ENCODE measurements around the gene KLHL33.
A peak's percentile ranks its signal among the peaks of the same experiment; 100 is the strongest.

KLHL33 gene

DNA sequence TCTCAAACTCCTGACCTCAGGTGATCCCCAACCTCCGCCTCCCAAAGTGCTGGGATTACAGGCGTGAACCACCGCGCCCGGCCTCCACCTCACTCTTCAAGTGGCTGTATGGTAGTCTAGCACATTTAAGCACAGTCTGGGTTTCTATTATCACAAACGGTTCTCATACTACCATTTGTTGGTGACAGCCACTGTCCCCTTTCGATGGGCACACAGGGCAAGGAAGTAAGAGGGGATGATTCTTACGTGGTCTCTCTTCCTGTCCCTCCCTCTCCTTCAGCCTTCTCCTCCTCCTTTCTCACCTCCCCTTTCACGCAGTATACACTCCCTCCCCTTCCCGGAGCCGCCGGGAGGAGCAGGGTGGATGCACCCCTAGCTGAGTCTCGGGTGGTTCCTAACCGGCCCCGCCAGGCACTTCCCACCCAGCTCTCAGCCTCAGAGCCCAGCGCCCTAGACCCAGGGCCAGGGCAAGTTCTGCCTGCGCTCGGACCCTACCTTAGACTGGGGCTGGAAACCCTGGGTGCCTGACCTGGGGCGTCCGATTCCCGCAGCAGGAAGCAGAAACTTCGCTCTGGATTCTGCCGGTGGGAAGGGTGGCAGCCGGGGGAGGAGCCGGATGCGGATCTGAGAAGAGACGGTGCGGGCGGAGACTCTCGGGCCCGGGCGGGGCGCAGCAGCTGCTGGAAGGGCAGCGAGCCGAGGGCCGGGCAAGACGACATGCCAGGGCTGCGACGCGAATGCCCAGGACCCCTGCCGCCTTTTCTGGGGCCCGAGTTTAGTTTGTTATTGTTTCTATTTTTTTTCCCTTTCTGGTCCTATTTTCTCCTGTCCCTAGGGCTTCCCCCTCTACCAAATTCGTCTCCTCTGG, 22.9 kb downstream of the KLHL33 start, which contains the start of gene TEP1:
Gene TEP1, minus strand, starts transcription at position 626 of the 868 bp plus-strand sequence. CDS start 5,062 bp downstream, outside the sequence.
- DNase-seq = peak; percentile 83

DNA sequence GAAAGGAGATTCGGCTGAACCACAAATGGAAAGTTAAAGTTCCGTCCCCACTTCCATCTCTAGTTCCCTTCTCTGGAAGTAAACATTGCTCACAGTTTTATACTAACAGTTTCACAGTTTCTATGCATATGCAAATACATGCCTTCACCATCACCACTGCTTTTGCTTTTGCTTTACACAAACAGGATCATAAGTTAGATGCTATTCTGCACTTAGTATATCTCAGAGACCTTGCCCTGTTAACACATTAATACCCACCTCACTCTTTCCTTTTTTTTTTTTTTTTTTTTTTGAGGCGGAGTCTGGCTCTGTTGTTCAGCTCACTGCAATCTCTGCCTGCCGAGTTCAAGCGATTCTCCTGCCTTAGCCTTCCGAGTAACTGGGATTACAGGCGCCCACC, 23.6 kb downstream of the KLHL33 start:
- DNase-seq = peak; percentile 21

DNA sequence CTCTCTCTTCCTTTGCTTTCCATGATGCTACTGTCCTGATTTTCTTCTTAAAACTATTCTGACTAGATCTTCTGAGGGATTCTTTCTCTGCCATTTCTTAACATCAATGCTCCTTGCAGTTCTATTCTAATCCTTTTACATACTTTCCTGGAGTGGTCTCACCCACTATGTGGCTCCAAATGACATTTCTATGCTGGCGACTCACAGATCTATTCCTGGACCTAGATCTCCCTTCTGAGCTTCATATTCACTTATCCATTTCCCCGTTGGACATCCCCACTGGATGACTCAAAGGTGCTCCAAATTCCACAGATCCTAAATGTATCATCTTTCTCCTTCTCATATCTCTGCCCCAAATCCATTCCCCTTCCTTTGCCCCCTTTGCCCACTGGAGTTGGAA, 26.7 kb downstream of the KLHL33 start:
- no peak for DNase-seq

DNA sequence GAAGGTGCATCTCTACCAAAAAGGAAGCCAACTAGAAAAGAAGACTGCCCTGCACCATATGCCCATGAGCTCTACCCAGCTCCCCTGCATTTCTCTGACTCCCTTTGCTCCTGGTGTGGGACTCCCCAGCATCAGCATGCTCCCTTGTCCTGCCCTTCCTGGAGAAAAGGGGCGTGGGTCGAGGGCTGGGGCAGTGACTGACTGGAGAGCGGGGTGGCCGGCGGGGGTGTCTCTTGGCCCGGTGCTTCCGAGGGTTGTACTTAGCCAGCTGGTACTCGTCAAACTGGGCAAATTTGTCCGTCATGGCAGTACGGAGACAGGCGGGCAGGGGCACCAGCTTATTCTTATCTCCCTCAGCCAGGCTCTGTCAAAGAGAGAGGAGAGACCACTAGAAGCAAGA, 32.4 kb downstream of the KLHL33 start:
- no peak for DNase-seq

DNA sequence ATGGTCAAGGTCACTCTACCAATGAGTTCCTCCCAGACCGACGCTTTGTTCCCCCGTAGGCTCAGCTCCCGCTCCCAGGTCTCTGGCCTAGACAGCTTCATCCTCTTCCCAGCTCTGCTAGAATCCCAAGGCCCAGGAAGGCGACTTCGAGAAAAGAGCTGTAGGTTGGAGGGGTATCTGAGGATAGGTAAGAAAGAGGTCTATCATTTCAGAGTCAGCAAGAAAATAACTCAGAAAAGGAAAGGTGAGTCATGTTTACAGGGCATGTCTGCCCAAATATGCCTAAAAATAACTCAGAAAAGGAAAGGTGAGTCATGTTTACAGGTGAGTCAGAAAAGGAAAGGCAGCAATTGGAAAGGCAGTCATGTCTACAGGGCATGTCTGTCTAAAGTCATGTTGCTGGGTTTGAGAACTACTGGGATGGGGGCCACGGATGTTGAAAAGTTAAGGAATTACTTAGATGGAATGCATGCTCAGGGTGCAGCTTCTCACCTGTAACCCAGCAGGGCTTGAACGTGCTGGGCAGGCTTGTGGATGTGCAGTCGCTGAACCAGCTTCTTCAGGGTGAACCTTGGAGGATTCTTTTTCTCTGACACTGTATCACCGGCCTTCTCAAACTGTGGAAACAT, 34.9 kb downstream of the KLHL33 start:
- DNase-seq = peak; percentile 85

DNA sequence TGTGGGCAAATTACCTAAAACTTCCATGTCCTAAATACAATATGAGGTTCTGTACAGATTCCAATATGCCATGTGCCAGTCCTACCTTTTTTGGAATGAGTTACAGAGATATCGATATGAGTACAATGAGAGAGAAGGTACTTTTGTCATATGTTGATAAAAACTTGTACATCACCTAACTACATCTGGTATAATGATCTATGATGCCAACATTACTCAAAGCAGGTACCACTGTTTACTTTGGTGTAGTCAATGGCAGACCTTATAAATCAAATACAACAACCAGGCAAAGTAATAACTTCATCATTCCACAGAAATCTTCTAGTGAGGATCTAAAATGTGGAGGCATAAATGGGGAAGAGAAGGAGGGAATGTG, 35.4 kb downstream of the KLHL33 start:
- DNase-seq = no peak

DNA sequence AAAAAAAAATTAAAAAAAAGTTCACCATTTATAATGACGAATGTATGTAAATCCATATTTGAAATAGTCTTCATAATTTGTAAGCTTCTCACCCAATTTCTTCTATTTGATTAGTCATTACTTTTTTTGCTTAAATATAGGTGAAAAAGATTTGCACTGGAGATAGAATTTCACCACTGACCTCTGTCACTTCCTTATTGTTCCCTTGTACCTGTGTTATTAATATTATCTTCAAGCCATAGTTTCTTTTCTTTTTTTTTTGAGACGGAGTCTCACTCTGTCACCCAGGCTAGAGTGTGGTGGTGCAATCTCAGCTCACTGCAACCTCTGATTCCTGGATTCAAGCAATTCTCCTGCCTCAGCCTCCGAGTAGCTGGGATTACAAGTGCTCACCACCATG, 38.5 kb downstream of the KLHL33 start:
- DNase-seq = no peak

DNA sequence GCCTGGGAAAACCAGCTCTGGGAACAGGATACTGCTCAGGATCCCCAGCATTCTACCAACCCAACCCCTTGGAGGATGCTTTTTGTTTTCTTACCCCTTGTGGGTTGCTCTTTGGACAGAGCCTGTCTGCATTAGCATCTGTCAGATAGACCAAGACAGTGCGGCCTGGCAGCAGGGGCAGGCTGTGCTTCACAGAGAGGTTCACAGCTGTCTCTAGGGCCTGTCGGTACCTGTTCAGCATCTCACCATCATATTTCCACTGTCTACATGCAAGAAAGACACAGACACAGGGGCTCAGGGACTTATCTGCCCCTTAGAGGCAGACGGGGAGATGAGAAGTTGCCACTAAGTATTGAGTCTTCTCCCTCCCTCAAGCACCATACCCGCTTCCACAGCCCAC, 44.5 kb downstream of the KLHL33 start:
- DNase-seq = no peak

DNA sequence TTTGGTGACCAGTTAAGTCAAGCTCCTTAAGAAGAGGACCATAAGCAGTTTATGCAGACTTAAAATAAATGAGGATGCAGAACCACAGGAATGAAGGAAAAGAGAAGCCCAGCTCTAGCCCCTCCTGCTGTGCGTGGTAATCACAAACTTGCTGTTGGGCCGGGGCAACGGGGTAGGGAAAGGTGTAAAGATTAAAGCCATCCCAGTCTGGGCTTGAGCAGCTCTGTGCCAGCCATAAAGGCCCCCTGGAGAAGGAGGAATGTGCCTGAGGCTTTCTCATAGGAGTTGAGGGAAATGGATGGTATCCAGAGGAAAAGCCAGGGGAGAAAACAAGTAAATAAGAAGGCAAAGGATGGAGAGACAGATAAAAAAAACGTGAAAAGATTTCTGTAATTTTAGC, 47.8 kb downstream of the KLHL33 start:
- DNase-seq = no peak

DNA sequence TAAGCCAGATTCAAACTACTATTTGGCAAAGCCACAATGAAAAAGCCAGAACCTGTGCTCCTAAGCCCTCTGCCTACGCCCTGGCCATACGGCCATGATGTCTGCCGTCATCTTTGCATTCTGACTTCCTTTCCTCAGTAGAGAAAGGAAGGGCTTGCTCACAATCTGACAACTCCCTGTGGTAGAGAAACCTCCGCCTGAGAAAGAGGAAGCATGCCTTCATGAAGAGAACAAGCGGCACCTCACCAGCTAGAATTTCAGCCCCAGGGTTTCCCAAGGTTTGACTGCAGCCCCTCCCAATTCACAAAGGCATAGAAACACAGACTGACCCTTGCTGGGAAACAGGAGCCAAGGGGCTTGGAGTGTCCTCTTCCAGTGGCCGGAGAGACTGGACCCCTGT, 48.4 kb downstream of the KLHL33 start:
- no peak for DNase-seq

DNA sequence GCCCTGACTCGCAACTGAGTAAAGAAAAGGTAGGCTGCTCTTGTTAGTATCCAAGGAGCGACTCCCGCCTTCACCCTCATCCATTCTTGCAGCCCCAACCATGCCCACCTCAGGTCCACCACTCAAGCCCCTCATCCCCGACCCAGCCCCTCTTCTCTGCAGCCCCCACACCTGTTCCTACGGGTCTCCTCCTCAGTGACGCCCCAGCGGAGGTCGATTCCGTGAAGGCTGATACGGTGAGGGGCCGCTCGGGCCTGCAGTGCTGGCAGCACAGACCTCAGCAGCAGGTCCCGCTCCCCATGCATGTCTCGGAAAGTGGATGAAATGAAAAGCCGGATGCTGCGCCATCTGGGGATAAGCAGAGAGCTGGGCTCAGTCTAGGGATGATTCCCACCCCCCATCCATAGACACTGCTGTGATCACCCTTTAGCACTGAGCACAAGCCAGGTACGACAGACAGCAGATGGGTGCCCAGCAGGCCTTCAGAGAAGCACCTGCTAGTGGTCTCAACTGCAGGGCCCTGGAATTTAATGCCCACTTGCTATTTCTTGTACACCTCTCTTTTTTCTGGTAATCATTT, 49.6 kb downstream of the KLHL33 start:
- DNase-seq = no peak

DNA sequence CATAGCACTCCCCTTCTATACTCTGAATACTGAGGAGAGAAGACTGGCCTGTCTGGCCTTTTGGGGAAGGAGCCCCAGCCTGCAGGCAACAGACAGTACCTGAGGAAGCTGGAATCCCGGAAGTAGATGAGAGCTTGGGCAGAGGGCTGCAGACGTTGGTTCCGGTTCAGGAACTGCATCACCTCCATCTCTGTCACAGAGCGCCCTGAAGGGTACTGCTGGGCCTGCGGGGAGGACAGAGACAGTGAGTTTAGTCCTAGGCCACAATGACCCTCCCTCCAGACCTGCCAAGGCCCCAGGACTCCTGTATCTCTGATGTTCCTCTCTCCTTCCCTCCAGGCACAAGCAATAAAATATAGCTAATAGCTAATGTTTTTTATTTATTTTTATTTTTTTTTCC, 51.1 kb downstream of the KLHL33 start:
- DNase-seq = no peak

DNA sequence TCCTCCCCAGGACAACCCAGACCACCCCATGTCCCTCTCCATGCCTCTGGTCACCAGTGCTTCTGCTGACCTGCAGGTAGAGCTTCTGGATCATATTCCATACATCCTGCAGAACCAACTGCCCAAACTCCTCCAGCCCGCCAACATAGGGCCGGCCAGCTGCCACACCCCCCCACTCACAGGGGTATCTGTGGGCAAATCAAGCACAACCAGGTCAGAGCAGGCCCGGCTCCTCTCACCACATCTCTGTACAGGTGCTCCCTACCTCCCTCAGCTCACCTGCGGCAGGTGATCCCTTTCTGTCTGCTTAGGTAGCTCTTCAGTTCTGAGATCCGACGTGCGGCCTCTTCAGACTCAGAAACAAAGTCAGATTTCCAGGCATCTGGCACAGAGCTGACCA, 51.6 kb downstream of the KLHL33 start:
- no peak for DNase-seq

DNA sequence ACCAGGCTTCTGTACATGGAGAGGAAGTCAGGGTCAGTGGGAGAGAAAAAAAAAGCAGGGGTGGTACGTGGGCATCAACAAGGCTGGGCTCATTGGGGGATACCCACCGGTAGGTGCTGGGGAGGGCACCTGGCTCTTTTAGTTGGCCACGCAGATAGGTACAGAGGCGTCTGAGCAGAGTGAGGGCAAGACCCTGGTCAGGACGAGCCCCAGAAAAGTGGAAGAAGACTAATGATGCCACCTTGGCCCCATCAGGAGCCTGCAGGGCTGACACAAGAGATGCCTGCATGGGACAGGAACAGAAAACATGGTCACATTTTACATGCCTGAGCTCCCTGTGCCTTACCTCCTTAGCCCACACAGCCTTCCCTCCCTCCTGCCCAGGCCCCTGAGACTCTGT, 52.3 kb downstream of the KLHL33 start:
- no peak for DNase-seq

DNA sequence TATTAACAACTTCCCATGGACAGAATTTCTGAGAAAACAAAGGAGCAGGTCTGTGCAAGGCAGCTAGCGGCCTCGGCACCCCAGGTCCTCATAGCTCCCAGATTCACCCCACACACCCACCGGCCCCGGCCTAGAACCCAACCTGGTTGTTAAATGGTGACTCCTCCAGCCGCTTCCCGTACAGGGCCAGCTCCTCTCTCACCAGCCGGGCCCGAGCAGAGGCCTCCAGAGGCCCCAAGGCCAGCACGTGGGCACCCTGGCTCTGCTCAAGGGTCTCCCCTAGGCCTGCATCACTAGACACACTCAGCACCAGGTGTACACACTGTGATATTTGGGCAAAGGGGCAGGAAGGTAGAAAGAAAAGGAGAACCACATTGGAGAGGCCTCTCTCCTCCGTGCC, 52.9 kb downstream of the KLHL33 start:
- no peak for DNase-seq

DNA sequence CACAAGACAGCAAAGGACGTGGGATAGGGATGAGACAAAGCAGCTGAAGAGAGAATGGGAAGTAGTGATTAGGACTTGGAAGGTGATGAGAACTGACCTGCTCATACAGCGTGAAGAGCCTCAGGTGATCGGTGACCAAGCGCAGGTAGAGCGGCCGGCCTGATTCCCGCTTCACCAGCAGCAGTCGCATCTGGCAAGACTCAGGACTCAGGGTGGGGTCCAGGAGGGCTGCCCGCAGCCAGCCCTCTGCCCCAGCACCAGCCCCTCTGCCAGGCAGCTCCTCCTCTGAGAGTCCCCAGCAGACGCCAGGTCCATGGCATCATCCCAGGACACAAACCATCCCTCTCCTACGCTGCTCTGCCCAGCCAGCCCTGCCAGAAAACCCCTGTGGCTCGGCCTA, 53.4 kb downstream of the KLHL33 start:
- no peak for DNase-seq

DNA sequence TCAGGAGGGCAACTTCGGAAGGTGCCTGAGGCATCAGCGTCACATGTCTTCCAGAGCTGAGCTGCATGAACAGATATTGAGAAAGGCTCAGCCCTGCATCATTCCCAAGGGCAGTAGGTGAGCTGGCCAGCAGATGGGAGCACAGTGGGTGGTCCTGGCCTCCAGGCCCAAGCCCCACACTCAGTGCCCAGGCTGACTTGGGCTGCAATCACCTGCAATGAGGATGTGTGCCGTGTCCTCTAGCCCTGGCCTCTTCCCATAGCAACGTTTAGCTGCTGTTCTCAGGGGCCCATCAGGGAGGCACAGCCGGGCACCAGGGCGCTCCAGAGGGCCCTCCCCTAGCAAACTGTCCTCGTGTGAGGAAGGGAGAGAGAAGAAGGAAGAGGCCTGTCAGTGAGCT, 54.6 kb downstream of the KLHL33 start:
- no peak for DNase-seq

DNA sequence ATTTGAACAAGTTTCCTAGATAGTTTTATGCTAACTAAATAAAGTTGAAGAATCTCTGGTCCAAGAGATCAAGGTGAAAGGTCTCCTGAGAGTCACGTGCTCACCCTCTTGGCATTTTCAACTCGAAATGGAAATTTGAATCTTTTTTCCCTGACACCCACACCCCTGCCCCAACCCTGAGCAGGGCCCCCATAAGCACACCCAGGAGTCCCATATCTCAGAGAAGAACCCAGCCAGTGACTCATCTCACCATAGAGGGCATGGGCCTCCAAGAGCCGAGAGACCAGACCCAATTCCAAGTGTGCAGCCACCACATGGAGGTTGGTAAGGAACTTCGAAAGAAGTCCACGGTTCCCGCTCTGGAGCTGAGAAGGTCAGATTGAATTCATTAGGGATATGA, 55.3 kb downstream of the KLHL33 start:
- DNase-seq = no peak

DNA sequence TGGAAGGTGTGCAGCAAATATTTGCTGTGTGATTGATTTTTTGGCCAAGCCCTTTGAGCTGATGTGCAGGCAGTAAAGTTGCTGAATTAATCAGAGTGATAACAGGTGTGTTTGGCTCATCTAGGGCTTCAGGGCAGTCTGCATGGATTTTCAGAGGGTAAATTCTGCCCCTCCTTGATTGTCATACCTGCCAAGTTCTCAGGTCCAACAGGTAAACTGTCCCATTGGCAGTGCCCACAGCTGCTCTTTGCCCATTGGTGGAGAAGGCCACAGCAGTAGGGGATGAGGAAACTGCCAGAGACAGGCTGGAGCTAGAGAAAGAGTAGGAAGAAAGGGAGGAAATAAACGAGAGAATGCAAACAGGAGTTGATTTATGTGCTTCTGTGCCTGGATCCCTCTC, 56.2 kb downstream of the KLHL33 start:
- DNase-seq = no peak

DNA sequence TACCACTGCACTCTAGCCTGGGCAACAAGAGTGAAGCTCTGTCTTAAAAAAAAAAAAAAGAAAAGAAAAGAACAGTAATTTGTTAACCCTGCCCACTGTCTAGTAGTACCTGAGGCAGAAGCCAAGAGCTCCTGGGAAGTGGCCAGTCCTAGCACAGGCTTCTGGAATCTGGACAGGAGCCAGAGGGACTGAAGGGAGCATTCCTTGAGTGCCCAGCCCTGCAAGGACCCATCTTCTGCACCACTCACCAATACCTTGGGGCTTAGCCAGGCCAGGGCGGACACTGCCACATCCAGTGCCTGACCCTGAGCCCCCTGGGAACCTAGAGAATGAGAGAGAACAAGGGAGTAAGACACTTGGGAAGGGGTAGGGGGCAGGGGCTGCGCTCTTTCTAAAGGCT, 58.8 kb downstream of the KLHL33 start:
- no peak for DNase-seq

DNA sequence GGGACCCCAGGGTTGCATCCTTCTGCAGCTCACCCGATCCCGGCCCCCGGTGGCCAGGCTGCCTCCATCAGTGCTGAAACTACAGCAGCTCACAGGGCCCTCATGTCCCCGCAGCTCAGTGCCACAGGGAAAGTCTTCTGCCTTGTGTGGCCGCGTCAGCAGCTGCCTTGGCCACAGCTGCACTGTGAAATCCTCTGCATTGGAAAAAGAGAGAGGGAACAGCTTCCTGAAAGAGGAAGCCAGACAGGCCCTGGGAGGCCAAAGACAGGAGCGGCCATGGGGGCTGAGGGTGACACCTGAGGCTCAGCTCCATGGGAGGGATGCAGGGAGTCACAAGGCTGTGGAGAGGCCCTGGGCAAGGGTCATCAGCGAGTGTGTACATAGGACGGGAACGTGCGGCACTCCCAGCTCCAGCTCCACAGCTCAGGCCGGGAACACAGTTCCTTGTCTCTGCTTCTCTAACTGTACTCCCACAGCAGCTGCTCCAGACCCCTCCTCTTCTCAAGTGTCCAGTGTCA, 59.8 kb downstream of the KLHL33 start:
- no peak for DNase-seq
